ENCODE results near the gene GRM5.

DNA sequence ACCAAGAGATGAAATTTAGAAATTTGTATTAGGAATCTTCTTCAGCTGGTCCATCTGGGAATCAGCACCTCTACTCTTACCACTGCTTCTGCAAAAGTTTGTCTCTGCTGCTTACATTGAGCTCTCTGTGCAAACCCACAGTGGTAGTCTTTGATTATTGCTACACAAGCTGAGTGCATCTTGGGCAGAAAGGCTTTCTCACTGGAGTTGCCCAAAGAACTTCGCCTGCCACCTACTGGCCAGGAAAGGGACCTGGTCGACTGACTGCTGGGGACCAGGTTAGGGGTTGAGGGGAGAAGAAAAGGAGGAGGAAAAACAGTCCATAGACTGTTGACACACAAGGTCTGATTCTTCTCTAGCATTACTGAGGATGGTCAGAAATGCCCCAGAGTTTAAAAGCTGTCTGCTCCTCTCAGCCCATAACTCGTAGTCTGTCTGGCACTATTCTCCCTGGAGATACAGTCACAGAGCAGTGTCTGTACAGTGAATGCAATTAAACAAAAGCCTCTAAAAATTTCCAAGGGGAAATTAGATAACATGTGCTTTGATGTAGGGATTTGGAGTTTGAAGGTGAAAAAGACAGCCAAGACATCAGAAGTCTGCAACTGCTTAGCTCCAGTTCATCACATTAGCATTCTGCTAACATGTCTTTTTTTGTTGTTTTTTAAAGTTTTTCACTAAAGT, 513.3 kb downstream of the GRM5 start:
- TF ChIP-seq POLR2A (IDR thresholded peaks at IDR 0.05) = no peak
- TF ChIP-seq, protein P1, sequence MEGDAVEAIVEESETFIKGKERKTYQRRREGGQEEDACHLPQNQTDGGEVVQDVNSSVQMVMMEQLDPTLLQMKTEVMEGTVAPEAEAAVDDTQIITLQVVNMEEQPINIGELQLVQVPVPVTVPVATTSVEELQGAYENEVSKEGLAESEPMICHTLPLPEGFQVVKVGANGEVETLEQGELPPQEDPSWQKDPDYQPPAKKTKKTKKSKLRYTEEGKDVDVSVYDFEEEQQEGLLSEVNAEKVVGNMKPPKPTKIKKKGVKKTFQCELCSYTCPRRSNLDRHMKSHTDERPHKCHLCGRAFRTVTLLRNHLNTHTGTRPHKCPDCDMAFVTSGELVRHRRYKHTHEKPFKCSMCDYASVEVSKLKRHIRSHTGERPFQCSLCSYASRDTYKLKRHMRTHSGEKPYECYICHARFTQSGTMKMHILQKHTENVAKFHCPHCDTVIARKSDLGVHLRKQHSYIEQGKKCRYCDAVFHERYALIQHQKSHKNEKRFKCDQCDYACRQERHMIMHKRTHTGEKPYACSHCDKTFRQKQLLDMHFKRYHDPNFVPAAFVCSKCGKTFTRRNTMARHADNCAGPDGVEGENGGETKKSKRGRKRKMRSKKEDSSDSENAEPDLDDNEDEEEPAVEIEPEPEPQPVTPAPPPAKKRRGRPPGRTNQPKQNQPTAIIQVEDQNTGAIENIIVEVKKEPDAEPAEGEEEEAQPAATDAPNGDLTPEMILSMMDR (IDR thresholded peaks at IDR 0.05) = peak in 5 of 6 experiments; percentile 28 to 70 (median 47)

Data from esophagus squamous epithelium (tissue), 4 donors.